Keratinocyte (primary cell): ENCODE results near the gene GATA5. TPM values are rescaled to one million over a fixed set of nuclear protein-coding genes. Genes with fewer than 3 reads are reported as not detected.

Experiments used
- DNase-seq: peaks from one replicate; pipeline ENCODE4 v3.0.0-alpha.2; 2011; ENCODE audit warnings: low read depth, missing footprints, low spot score
- FAIRE-seq: peaks from 2 replicates; lab custom pipeline; 2011; peaks lifted over from hg19 to GRCh38; lab: Jason Lieb, UNC
- H2AFZ ChIP-seq: 2 replicates; pipeline ENCODE4 v1.6.0; 2012; ENCODE audit warnings: low read length, control low read depth, inconsistent platforms; ENCODE audit not compliant: control insufficient read depth
- H3K27ac ChIP-seq: 2 replicates; pipeline ENCODE4 v1.5.1; 2011; ENCODE audit warnings: low read length; ENCODE audit not compliant: control insufficient read depth, insufficient read depth
- H3K27me3 ChIP-seq: 3 replicates; pipeline ENCODE4 v1.6.0; 2011; ENCODE audit warnings: low read length; ENCODE audit not compliant: control insufficient read depth, insufficient read depth; ENCODE audit errors: extremely low read depth
- H3K36me3 ChIP-seq, 2 experiments: 2 replicates in 1 of 2; 3 replicates in 1 of 2; pipeline ENCODE4 v1.5.1; 2011; ENCODE audit warnings: low read length in 2 of 2, mild to moderate bottlenecking in 1 of 2; ENCODE audit not compliant: control insufficient read depth in 2 of 2, insufficient read depth in 2 of 2; ENCODE audit errors: extremely low read depth in 1 of 2
- H3K4me1 ChIP-seq: 3 replicates; pipeline ENCODE4 v1.5.1; 2011; ENCODE audit warnings: low read length; ENCODE audit not compliant: control insufficient read depth, insufficient read depth; ENCODE audit errors: extremely low read depth
- H3K4me2 ChIP-seq: 3 replicates; pipeline ENCODE4 v1.6.0; 2011; ENCODE audit warnings: low read depth, low read length; ENCODE audit not compliant: control insufficient read depth, insufficient read depth; ENCODE audit errors: extremely low read depth
- H3K4me3 ChIP-seq, 3 experiments: fragments of 200-600 bp in 1 of 3; sonication (generic) in 1 of 3; 2 replicates in 2 of 3; 3 replicates in 1 of 3; pipeline ENCODE4 v1.5.1; 2011 to 2016; ENCODE audit warnings: low read length in 3 of 3, mild to moderate bottlenecking in 3 of 3, control low read depth in 2 of 3, inconsistent platforms in 1 of 3, low read depth in 1 of 3, mixed read lengths in 1 of 3, mixed run types in 1 of 3, moderate library complexity in 1 of 3; ENCODE audit not compliant: control insufficient read depth in 2 of 3, insufficient read depth in 2 of 3; ENCODE audit errors: extremely low read depth in 1 of 3
- H3K79me2 ChIP-seq: 2 replicates; pipeline ENCODE4 v1.6.0; 2012; ENCODE audit warnings: low read length; ENCODE audit not compliant: control insufficient read depth, insufficient read depth
- H3K9ac ChIP-seq: 3 replicates; pipeline ENCODE4 v1.6.0; 2011; ENCODE audit warnings: low read length; ENCODE audit not compliant: control insufficient read depth, insufficient read depth; ENCODE audit errors: extremely low read depth
- H3K9me1 ChIP-seq: 3 replicates; pipeline ENCODE4 v1.6.0; 2011; ENCODE audit warnings: low read length; ENCODE audit not compliant: control insufficient read depth, insufficient read depth; ENCODE audit errors: extremely low read depth
- H3K9me3 ChIP-seq: 2 replicates; pipeline ENCODE4 v1.5.1; 2012; ENCODE audit warnings: low read depth, low read length; ENCODE audit not compliant: control insufficient read depth
- H4K20me1 ChIP-seq: 3 replicates; pipeline ENCODE4 v1.6.0; 2011; ENCODE audit warnings: low read length; ENCODE audit not compliant: control insufficient read depth, insufficient read depth; ENCODE audit errors: extremely low read depth
- EZH2 ChIP-seq: IDR thresholded peaks from one replicate; pipeline ENCODE4 v1.6.1; 2012; ENCODE audit warnings: inconsistent platforms, mild to moderate bottlenecking, low read length, moderate library complexity
- dilution Hi-C: fragments of 300-500 bp; cut with MboI; formaldehyde crosslinking; loops from one replicate; pipeline ENCODE4 v1.7.0; 2020; ENCODE audit warnings: low sequenced_read_pairs; ENCODE audit not compliant: extremely low pct_ligation_motif_present
- polyA plus RNA-seq, 5 experiments: library from polyadenylated mRNA; depleted of rRNA in 3 of 5; stranded (reverse) in 3 of 5; stranded (forward) in 1 of 5; unstranded in 1 of 5; fragments of >200 nt; gene quantifications; 1 replicate in 1 of 5; 2 replicates in 3 of 5; 3 replicates in 1 of 5; pipeline versions ENCODE4 v1.2.1 to v1.2.3, GENCODE V29; 2011 to 2012; ENCODE audit warnings: missing spikeins in 2 of 5, low read depth in 1 of 5, low replicate concordance in 1 of 5
- TF ChIP-seq, protein P1 (sequence below), 3 experiments: IDR thresholded peaks in 1 of 3; conservative IDR thresholded peaks in 1 of 3; optimal IDR thresholded peaks in 1 of 3; 2 replicates in 2 of 3; 3 replicates in 1 of 3; pipeline versions ENCODE3 to v1.5.1; 2011; ENCODE audit warnings: low read length in 3 of 3, mild to moderate bottlenecking in 3 of 3, moderate library complexity in 2 of 3, control low read depth in 1 of 3, inconsistent platforms in 1 of 3; ENCODE audit not compliant: insufficient read depth in 2 of 3; ENCODE audit errors: extremely low read depth in 1 of 3

GATA5 gene
- polyA plus RNA-seq, 1 donor (not counting 4 experiments of a cell fraction or from before 2014, with no cell fraction given), result not detected

DNA sequence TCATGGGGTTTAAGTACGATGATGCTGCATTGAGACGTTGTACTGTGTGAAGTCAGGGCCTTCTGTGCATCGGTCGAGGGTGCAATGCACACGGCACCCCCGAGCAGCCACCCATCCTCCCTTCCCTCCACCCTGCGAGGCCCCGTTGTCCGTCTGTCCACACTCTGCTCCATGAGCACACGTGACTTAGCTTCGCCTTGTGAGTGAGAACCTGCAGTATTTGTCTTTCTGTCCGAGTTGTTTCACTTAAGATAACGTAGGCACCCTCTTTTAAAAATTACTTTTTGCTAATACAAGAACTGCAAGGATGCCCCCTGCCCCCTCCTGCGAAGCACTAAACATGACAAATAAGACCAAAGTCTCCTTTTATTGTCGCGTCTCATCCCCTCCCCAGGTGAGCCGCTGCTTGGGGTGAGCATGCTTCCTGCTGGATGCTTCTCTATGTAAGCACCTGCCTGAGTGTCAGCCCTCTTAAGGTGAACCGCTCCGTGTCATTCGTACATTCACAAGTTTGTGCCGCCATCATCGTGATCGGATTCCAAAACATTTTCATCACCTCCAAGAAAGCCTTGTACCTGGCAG, 44.8 kb downstream of the GATA5 start:
- no peak overlapping the region for H3K27ac ChIP-seq
- no peak overlapping the region for H3K4me3 ChIP-seq
- FAIRE-seq (no peak), DNase-seq (no peak)
- no peaks in the 10 kb centered on the region for H3K79me2 ChIP-seq
- H4K20me1 ChIP-seq, result peaks cover 3% of the 10 kb centered on the region
- no peak for TF ChIP-seq EZH2
- TF ChIP-seq, protein P1, sequence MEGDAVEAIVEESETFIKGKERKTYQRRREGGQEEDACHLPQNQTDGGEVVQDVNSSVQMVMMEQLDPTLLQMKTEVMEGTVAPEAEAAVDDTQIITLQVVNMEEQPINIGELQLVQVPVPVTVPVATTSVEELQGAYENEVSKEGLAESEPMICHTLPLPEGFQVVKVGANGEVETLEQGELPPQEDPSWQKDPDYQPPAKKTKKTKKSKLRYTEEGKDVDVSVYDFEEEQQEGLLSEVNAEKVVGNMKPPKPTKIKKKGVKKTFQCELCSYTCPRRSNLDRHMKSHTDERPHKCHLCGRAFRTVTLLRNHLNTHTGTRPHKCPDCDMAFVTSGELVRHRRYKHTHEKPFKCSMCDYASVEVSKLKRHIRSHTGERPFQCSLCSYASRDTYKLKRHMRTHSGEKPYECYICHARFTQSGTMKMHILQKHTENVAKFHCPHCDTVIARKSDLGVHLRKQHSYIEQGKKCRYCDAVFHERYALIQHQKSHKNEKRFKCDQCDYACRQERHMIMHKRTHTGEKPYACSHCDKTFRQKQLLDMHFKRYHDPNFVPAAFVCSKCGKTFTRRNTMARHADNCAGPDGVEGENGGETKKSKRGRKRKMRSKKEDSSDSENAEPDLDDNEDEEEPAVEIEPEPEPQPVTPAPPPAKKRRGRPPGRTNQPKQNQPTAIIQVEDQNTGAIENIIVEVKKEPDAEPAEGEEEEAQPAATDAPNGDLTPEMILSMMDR (optimal IDR thresholded peaks at IDR 0.05 in 1 of 3, IDR thresholded peaks at IDR 0.05 in 1 of 3, conservative IDR thresholded peaks at IDR 0.05 in 1 of 3; ENCODE audit: extremely low read depth in 1 of 3, insufficient read depth in 2 of 3, low read length in 3 of 3), result no peak
- H2AFZ ChIP-seq, result no peak overlapping the region
- no peaks in the 10 kb centered on the region for H3K9me1 ChIP-seq
- H3K9ac ChIP-seq, result no peak overlapping the region
- H3K27me3 ChIP-seq, result peaks cover 16% of the 10 kb centered on the region
- peaks cover 12% of the 10 kb centered on the region for H3K4me1 ChIP-seq
- no peaks in the 10 kb centered on the region for H3K36me3 ChIP-seq
- no peak overlapping the region for H3K4me2 ChIP-seq
- dilution Hi-C loops, result loop anchor here (25.0 kb wide), 1 partner anchor 106 kb away; no protein-coding TSS in a partner anchor
- no peaks in the 10 kb centered on the region for H3K9me3 ChIP-seq

DNA sequence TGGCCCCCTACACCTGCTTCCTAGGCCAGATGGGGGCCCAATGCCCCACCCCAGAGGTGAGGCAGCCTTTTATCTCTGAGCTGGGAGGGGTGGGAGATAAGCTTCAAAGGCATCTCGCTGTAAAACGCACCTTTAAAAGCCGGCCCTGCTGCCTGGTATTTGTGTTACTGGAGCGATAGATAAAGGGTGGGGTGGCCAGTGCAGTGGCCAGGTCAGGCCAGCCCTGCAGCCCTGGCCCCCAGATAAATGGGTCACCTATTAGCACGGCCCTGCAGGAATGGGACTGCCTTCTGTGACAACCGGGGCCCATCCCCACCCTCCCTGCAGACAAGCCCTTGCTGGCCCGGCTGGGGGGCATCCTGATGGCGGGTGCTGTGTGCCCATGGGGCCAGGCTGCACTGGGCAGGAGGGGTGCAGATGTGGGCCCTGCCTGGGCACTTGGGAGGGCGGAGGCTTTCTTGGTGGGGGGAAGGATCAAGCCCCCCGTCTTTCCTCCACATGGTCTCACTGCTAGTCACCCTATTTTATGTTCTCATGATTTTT, 45.4 kb downstream of the GATA5 start:
- FAIRE-seq, result no peak
- no peak overlapping the region for H3K4me2 ChIP-seq
- no peak overlapping the region for H3K27ac ChIP-seq
- no peak overlapping the region for H2AFZ ChIP-seq
- peaks cover 16% of the 10 kb centered on the region for H3K27me3 ChIP-seq
- TF ChIP-seq, protein P1 (optimal IDR thresholded peaks at IDR 0.05 in 1 of 3, IDR thresholded peaks at IDR 0.05 in 1 of 3, conservative IDR thresholded peaks at IDR 0.05 in 1 of 3; ENCODE audit: extremely low read depth in 1 of 3, insufficient read depth in 2 of 3, low read length in 3 of 3), result no peak
- no peak for TF ChIP-seq EZH2
- H3K4me3 ChIP-seq, result no peak overlapping the region
- no peaks in the 10 kb centered on the region for H3K79me2 ChIP-seq
- H3K4me1 ChIP-seq, result peaks cover 12% of the 10 kb centered on the region
- H3K36me3 ChIP-seq, result no peaks in the 10 kb centered on the region
- no peaks in the 10 kb centered on the region for H3K9me3 ChIP-seq
- H4K20me1 ChIP-seq, result peaks cover 3% of the 10 kb centered on the region
- DNase-seq, result no peak
- dilution Hi-C loops, result loop anchor here (25.0 kb wide), 1 partner anchor 107 kb away; no protein-coding TSS in a partner anchor
- no peaks in the 10 kb centered on the region for H3K9me1 ChIP-seq
- no peak overlapping the region for H3K9ac ChIP-seq
